GM21737 (cell line): ENCODE measurements around the gene SCN5A.

Source experiments
- ATAC-seq: cut with Tn5 transposase; IDR thresholded peaks from one replicate; pipeline ENCODE4 v1.9.1; 2021; ENCODE audit warnings: mild to moderate bottlenecking, moderate library complexity; ENCODE audit not compliant: unreplicated experiment

SCN5A gene

DNA sequence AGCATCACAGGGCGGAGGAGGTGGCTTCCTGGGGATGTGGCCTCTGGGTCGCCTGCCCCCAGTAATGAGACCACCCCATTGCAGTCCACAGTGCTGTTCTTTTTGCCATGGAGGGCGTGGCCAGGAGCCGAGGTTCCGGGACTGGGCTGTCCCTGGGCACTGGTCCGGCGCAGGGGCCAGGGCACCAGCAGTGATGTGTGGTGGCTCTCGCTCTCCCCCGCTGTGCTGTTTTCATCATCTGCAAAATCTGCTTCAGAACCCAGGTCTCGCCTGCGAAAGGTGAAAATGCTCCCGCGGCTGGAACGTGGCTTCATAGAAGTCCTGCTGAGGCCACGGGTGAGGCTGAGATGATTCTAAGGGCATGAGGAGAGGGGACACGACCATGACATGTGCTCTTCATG, 45.8 kb downstream of the SCN5A start:
- no peak for ATAC-seq

DNA sequence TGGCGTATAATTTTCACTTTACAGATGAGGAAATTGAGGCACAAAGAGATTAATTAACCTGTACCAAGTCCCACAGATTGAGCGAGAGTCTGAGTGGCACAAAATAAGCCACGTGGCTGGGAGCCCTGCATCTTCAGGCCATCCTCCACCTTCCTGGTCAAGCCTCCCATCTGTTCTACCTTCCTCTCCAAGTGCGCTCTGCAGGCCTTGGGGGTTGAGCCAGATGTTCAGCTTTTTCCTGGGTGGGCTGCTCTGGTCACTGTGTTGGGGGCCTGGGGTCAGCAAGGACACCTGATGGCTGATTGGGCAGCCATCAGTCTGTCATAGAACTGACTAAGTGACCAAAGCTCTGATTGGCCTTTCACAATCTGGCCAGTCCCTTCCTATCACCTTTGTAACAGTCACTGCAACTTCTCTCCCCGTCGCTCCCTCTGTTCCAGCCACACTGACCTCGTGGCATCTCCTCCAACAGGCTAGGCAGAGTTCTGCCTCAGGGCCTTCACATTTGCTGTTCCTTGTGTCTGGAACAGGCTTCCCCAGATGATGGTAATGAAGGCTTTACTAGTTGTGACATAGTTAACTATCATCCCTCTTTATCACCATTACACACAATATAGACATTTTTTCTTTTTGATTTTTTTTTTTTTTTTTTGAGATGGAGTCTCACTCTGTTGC, 46.8 kb downstream of the SCN5A start:
- no peak for ATAC-seq

DNA sequence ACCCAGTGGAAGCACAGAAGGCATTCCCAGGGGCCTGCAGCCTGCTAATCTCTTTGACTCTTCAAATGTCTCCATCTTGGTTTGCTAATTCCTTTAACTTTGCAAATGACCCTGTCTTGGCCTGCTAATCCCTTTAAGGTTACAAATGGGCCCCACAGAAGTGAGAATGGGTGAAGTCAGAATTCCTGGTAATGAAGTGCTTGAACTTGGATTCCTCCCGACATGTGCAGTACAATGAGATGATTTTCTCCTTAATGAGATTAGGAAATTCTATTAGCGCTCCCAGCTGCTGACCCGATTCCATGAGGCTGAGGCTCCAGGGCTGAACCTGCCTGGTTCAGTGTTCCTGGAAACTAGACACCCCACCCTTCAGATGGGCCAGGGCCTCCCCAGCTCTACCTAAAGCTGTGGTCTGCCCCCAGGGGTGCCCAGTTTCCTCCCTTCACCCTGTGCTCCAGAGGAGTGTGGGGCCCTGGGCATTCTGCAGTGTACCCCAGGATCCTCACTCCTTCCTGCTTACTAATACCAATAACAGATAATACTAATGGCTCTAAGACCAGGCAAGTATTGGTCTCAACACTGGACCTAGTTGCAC, 47.4 kb downstream of the SCN5A start:
- ATAC-seq, result no peak

DNA sequence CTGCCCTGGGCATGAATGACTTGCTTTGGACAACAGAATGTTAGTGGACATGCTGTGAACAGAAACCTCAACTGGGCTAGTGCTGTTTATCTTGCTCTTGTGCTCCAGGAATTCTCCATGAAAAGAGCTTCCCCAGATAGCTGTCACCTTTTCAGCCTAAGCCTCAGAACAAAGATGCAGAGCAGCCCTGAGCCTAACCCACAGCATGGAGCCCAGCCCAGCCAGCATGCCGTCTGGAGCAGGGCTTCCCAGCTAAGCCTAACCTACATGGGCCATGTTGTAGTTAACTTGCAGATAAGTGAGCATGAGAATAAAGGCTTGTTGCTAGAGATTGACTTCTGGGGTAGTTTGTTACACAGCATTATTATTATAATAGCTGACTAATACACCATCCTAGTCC, 48.9 kb downstream of the SCN5A start:
- no peak for ATAC-seq

DNA sequence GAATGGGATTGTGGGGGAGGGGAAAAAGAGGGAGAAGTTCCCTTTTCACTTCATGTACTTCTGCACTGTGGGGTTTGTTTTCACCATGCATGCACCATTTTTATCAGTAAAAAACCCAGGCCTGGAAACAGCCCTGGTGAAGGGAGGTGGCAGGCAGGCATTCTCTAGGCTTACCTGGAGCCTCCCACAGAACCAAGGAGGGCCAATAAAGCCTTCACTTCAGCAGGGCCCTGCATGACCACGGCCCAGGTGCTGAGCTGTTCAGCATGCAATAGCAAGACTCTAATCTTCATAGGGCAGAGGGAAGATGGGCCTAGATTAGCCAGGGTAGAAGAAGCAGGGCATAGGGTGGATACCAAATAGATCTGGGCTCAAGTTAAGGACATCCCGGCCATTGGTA, 49.6 kb downstream of the SCN5A start:
- no peak for ATAC-seq

DNA sequence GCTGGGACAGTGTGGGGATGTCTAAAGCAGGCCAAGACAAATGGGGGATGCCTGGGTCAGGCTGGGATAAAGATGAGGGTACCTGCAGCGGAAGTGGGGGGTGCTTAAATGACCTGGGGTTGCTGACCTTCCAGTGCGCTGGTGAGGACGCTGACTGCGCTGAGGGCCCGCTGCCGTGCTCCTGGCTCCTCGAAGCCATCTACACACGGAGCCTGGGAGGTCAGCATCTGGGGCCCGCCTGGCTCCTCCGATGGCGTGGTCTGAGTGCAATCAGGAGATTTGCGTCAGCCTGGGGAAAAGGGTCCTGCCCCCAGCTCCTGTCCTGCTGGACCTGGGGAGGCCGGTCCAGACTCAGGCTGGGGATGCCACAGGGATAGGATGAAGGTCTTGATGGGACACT, 50.7 kb downstream of the SCN5A start:
- no peak for ATAC-seq

DNA sequence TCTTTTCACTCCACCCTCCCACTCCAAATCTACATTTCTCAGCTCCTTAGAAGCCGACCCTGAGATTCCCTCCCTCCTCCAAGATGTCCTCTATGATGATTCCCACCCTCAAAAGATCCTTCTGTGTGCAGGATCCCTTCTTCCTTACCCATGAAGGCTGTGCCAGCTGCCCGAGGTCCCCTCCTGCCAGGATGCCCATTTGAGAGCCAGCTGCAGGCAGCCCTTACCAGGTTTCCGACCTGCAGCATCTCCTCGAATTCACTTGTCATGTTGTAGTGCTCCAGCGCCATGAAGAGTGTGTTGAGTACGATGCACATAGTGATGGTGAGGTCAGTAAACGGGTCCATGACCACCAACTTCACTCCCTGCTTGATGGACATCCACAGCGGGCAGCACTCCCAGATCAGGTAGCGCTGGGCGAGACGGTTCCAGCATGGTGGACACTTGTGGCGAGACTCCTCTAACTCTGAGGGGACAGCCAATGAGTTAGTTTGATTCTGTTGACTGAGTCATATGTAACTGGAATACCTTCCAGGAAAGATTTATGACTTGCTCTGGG, 51.9 kb downstream of the SCN5A start:
- no peak for ATAC-seq

DNA sequence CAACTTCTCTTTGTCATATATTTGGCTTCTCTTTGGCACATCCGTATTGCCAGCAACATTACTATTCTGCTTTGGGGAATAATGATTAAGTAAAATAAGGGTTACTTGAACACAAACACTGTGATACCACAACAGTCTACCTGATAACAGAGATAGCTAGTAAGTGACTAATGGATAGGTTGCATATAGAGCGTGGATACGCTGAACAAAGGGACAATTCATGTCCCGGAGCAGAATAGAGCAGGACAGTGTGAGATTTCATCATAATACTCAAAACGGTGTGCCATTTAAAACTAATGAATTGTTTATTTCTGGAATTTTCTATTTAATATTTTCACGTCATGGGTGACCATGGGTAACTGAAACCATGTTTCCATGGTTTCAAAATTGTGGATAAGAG, 54.1 kb downstream of the SCN5A start:
- no peak for ATAC-seq

DNA sequence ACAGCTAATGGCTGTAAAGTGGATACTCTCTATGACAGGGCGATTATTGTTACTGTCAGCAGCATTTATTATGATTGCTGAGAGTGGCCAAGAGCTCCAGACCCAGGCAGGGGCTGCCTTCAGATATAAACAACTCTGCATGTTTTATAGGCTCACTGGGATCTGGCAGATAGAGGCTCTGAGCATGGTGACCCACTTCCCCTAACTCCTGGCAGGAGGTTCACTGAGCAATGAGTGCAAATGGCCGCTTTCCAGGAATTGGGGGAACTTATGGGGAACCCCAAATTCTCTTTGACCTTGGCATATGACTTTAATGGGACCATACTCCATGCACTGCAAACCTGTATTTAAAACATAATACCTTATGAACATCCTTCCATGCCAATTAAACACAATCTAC, 59.0 kb downstream of the SCN5A start:
- no peak for ATAC-seq

DNA sequence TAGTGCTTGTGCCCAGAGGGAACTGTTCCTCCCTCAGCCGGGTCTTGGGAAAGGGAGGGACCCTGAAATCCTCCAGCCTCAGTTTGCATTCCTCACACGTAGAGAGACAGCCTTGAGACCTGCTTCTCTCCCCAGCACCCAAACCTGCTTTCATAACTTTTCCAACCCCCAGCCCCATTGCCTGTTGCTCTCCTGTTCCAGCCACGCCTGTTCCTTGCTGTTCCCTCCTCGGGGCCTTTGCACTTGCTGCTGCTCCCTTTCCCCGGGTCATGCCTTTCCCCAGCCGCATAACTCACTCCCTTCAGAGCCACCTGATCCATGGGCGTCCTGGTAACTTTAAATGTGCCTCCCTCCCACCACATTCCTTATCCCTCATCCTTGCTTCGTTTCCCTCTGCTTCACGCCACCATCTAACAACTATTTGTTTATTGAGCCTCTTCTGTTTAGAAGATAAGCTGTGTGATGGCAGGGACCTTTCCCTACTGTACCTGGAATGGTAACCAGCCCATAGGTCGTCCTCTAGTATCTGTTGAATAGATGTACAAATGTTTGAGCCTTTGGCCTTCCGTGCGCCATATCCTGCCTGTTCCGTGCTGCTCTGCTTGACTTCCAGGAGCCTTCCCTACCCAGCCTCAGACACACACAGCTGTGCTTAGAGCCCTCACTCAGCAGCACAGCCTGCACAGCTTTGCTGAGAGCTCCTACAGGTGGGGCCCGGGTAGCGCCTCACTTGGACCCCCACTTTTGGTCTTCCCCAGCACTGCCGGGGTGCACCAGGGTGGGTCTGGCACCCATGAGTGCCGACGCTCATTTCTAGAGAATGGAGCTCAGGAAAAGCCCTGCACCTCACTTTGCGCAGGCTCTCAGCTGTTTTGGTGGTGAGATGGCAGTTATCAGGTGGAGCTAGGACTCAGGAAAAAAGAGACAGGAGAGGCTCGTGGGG, 60.2 kb downstream of the SCN5A start:
- ATAC-seq, result no peak

DNA sequence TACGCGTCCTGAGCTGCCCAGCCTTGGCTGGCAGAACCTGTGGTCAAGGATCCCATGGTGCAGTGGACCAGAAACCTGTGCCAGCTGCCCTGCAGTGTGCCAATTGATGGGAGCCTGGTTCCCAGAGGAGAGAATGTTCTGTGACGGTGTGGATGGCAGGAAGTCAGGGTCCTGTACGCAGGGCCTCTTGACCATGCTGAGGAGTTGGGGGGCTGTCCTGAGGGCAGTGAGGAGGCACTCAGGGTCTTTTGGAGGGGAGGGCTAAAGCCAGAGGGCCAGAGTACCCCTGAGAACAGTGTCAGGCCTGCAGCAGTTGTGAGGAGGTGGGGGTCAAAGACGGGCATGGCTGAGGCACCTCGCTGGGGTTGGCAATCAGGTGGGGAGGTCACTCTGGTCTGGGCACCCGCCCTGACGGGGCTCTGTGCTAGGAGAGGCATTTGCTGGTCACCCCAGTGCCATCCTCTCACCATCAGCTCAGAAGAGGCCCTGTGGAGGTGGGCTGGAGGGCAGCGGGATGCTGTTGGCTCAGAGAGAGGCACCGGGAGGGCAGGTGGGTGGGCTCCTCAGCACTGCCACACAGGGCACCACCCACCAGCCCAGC, 61.0 kb downstream of the SCN5A start:
- no peak for ATAC-seq

DNA sequence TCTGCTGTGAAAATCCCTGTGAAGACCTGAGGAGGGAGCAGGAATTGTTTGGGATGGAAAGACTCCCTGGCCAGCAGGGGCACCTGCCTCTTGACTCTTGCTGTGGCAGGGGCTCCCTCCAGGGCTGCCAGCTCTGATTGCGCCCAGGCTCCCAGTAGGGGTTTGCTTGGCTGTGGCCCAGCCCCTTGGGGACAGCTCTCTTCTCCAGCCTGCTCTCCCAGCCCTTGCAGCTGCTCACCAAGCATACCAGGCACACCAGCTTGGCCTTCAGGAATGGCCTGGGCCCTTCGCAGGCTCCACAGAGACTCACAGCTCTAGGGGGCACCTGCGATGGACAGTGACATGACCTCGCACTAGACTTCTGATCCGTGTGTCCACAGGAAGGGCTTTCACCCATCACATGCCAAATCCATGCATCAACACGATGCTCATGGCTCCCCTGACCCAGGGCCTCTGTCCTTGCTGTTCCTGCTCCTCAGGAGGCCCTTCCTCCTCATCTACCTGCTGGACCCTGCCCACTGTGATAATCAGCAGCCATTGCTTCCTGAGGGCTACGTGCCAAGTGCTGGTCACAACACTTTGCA, 61.8 kb downstream of the SCN5A start:
- ATAC-seq, result no peak

DNA sequence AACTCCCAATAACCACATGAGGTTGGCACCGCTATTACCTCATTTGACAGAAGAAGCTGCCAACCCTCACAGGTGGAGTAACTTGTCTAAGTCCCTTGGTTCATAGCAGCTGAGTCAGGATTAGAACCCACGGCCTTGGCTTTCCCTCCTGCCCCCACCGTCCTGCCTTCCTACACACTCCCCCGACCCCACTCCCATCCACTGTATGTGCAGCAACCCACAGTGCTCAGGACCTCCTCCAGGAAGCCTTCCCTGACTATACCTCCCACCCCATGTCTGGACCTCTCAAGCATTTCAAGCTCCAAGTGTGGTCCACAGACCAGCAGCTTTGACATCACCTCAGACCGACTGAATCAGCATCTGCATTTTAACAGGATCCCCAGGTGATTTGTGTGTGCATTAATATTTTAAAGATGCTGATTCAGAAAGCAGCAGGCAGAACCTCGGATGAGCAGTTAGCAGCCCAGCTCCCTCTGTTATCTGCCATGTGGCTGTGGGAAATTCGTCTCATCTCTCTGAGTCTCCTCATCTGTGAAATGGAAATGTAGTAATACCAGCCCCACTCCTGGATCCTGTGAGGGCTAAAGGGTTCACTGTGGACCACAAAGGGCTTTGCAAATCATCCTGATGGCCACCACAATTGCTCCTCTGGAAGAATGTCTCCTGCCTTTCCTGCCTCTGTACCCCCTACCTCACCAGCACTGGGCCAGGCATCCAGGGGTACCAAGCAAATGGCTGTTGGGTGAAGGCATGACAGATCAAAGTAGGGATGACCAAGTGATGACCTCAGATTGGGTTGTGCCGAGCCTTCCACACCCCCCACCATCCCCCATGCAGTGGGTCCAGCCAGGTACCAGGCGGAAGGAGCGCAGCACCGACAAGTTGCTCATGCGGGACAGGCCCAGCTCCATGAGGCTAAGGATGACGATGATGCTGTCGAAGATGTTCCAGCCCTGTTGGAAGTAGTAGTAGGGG, 62.7 kb downstream of the SCN5A start:
- no peak for ATAC-seq

DNA sequence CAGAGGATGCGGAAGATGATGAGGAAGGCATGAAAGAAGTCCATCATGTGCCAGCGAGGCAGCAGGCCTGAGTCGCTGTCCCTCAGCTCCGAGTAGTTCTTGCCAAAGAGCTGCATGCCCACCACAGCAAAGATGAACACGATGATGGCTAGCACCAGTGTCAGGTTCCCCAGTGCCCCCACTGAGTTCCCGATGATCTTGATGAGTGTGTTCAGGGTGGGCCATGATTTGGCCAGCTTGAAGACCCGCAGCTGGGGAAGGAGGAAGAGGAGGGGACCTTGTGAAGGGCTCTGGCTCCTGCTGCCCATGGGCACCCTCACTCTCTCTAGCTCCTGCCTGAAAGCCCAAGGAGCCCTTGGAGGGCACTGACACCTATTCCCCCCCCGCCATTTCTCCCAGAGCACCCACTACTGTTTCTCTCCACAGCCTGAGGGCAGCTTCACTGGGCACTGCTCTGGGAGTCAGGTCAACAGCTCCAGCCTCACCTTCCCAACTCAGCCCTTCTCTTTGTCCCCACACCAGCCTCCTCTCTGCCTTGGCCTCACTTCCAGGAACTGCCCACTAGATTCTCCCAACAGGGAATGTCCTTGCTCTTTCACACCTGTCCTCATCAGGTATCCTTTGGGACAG, 63.6 kb downstream of the SCN5A start:
- ATAC-seq, result no peak

DNA sequence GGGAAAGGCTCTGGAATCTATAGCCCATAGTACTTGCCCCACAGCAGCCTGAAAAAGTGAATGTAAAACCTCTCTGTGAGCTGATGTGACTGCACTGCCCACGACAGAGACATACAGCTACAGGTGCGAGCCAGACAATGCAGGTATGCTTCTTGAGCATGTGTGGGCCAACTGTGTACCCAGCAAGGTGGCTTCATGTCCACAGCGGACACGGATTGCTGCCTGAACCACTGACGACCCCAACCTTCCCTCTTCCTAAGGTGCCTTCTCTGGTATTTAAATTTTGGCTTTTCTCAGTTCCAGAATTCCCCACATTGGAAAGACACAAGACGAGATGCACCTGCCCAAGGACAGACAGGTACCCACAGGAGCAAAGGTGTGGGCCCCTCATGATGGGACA, 65.8 kb downstream of the SCN5A start:
- ATAC-seq, result no peak

DNA sequence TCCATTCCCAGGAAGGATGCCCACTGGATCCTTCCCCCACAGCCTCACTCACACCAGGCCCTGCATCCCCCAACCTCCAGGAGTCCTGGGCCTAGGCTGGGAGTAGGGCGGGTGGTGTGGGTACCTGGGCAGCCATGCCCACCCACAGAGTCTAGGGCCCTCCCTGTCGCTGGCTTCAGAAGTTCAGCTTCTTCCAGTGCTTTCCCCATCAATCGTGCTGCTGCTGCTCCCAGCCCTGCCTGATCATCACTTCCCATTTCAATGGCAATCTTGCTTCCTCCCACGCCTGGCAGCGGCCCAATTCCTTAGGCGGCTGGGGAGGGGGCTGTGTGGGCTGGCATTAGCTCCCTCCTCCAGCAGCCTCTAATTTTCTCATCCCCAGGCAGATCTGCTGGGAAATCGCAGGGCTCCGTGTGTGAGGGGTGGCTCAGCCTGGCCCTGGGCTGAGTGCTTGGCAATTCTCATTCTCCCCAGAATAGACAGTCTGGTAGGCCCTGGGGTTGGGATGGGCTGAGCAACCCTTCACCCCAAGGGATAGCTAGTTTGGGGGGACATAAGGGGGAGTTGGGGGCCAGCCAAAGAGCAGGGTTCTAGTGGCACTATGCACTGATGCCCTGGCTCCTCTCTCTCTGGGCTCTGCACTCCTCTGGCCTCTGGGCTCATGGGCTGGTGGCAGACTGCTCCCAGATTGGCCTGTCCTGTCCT, 66.4 kb downstream of the SCN5A start:
- ATAC-seq, result no peak

DNA sequence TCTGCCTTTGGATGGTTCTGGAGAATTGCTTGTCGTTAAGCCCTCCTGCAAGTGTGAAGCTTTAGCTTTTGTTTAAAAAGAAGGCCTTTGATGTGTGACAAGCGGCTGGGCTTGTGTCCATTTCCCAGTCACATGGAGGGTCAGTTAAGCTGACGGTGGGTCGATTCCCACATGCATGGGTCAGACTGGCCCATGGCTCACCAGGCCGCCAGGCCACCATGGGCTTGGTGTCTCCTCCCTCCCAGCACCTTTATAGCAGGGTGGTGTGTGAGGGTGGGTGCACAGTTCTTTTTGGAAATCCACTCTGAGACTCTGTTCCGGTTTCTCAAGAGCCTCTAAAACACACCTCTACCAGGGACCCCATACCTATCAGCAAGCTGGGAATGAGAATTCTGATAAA, 67.2 kb downstream of the SCN5A start:
- no peak for ATAC-seq

DNA sequence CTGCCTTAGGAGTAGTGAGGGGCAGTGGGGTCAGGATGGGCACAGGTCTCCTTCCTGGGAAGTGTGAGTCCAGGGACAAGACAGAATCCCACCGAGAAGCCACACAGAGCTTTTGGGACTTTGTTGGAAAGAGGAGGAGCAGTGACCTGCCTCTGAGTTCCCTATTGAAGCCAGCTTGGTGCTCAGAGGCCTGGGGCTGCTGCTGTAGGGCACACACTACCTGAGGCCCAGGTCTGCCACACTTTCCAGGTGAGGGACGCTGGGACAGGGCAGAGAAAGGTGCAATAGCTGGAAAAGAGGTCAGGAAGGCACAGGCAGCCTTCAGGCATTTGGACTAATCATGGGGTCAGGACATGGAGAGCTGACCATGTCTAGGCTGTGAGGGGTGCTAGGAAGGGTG, 67.7 kb downstream of the SCN5A start:
- ATAC-seq, result no peak
